PC-3 (cell line): ENCODE results near the gene BLCAP. TPM values are rescaled to one million over a fixed set of nuclear protein-coding genes. Genes with fewer than 3 reads are reported as not detected.

Experiments
- ATAC-seq: fragments of 200-7000 bp; cut with Tn5 transposase; 2 replicates; pipeline ENCODE4 v1.9.1; 2020; ENCODE audit warnings: mild to moderate bottlenecking, moderate library complexity
- BruUV-seq: library from RNA; stranded (reverse); fragments of 400-500 nt; replicated peaks from 2 replicates; lab custom pipeline; 2021; lab: Mats Ljungman, UMichigan
- CTCF ChIA-PET: fragments of 300-600 bp; sonication (Branson Sonifier 250); formaldehyde crosslinking; loops from one replicate; lab custom pipeline; 2022; ENCODE audit warnings: antibody characterized with exemption; lab: Charles Lee
- POLR2A ChIA-PET: fragments of 300-600 bp; sonication (Branson Sonifier 250); formaldehyde crosslinking; loops from one replicate; lab custom pipeline; 2022; ENCODE audit warnings: antibody characterized with exemption; ENCODE audit not compliant: unreplicated experiment; lab: Charles Lee
- DNase-seq: peaks from one replicate; pipeline ENCODE4 v3.0.0-alpha.2; 2015
- H2AFZ ChIP-seq: fragments of 300-600 bp; sonication (generic); 2 replicates; pipeline ENCODE4 v1.6.0; 2016; ENCODE audit warnings: antibody characterized with exemption, low read length
- H3F3A ChIP-seq: fragments of 300-600 bp; sonication (generic); one replicate; pipeline ENCODE4 v1.6.0; 2017; ENCODE audit warnings: antibody characterized with exemption, low read length, control low read depth, mild to moderate bottlenecking; ENCODE audit not compliant: unreplicated experiment
- H3K27ac ChIP-seq: fragments of 300-600 bp; sonication (generic); 2 replicates; pipeline ENCODE4 v1.5.1; 2016; ENCODE audit warnings: mild to moderate bottlenecking, low read length
- H3K27me3 ChIP-seq: fragments of 300-600 bp; sonication (generic); 2 replicates; pipeline ENCODE4 v1.6.1; 2016; ENCODE audit warnings: low read length, mixed read lengths
- H3K36me3 ChIP-seq: fragments of 300-600 bp; sonication (generic); 2 replicates; pipeline ENCODE4 v1.6.1; 2016; ENCODE audit warnings: low read depth, mixed run types, low read length, mixed read lengths
- H3K4me1 ChIP-seq: fragments of 300-600 bp; sonication (generic); 2 replicates; pipeline ENCODE4 v1.5.1; 2016; ENCODE audit warnings: low read length; ENCODE audit not compliant: insufficient read depth
- H3K4me2 ChIP-seq: fragments of 300-600 bp; sonication (generic); 2 replicates; pipeline ENCODE4 v1.6.0; 2016; ENCODE audit warnings: low read length
- H3K4me3 ChIP-seq: fragments of 300-600 bp; sonication (generic); 2 replicates; pipeline ENCODE4 v1.5.1; 2016; ENCODE audit warnings: mild to moderate bottlenecking, low read length, mixed read lengths
- H3K79me2 ChIP-seq: fragments of 300-600 bp; sonication (generic); 2 replicates; pipeline ENCODE4 v1.6.1; 2017; ENCODE audit warnings: low read length, mixed read lengths
- H3K9ac ChIP-seq: fragments of 300-600 bp; sonication (generic); 2 replicates; pipeline ENCODE4 v1.6.0; 2016; ENCODE audit warnings: mild to moderate bottlenecking, low read length
- H3K9me2 ChIP-seq: fragments of 300-600 bp; sonication (generic); replicated peaks from 2 replicates; pipeline ENCODE4 v1.6.1; 2016; ENCODE audit warnings: mixed run types, low read length, mixed read lengths
- H3K9me3 ChIP-seq: fragments of 300-600 bp; sonication (generic); 2 replicates; pipeline ENCODE4 v1.6.1; 2016; ENCODE audit warnings: low read length, mixed read lengths
- H4K20me1 ChIP-seq: fragments of 300-600 bp; sonication (generic); 2 replicates; pipeline ENCODE4 v1.6.1; 2016; ENCODE audit warnings: low read length, mixed read lengths
- CTCF ChIP-seq: fragments of 300-600 bp; sonication (generic); conservative IDR thresholded peaks from 2 replicates; pipeline ENCODE4 v1.5.1; 2017; ENCODE audit warnings: antibody characterized with exemption, low read depth, mild to moderate bottlenecking, low read length
- EZH2 ChIP-seq: fragments of 300-600 bp; sonication (generic); IDR thresholded peaks from one replicate; pipeline ENCODE4 v1.6.1; 2017; ENCODE audit warnings: antibody characterized with exemption, mild to moderate bottlenecking, low read length; ENCODE audit not compliant: unreplicated experiment
- EZH2phosphoT487 ChIP-seq: fragments of 300-600 bp; sonication (generic); IDR thresholded peaks from 2 replicates; pipeline ENCODE4 v1.6.1; 2018; ENCODE audit warnings: mild to moderate bottlenecking, antibody characterized with exemption, low read length, borderline replicate concordance
- intact Hi-C: fragments of 100-400 bp; cut with micrococcal nuclease; formaldehyde crosslinking; loops from 2 replicates; pipeline ENCODE4 v1.9.0; 2023
- total RNA-seq: library from RNA; depleted of rRNA; stranded (reverse); fragments of >200 nt; gene quantifications from 2 replicates; pipeline ENCODE4 v1.2.3, GENCODE V29; 2014

The BLCAP gene
- total RNA-seq, 1 experiment from 2014 or later: 100 TPM

- TF ChIP-seq EZH2phosphoT487: no peak
- no peak for TF ChIP-seq CTCF
- no peak for TF ChIP-seq EZH2
- Histone ChIP-seq H3K9me2 (no peaks in the 10 kb centered on the region), H3K9me3 (no peaks in the 10 kb centered on the region), H3K36me3 (peaks cover 3% of the 10 kb centered on the region), H3K4me1 (peaks cover 31% of the 10 kb centered on the region), H4K20me1 (peaks cover 54% of the 10 kb centered on the region), H3K9ac (no peak overlapping the region), H3K27ac (peak overlapping the region; percentile 13; the same call in 1 of the 2 replicates), H2AFZ (no peak overlapping the region), H3K4me3 (peak overlapping the region; percentile 92), H3K4me2 (peak overlapping the region; percentile 88), H3K27me3 (no peaks in the 10 kb centered on the region), H3F3A (no peaks in the 10 kb centered on the region), H3K79me2 (peaks cover 86% of the 10 kb centered on the region)
- intact Hi-C loops: loop anchor here (5.0 kb wide), 1 partner anchor 118 kb away; no protein-coding TSS in a partner anchor
- ChIA-PET CTCF (no interaction called here), POLR2A (interaction anchor here (0.6 kb wide), 1 partner anchor 681 kb away, joined by 3 read pairs; no protein-coding TSS in a partner anchor)
- no TSS peak for BruUV-seq
- peak; percentile 61 for ATAC-seq
- DNase-seq: peak; percentile 74
Observed at GRCh38 chr20:37524859-37525708, 2.6 kb downstream of the BLCAP start.

GRCh38 chr20:37523911-37524700 is 3.6 kb downstream of the BLCAP start:
- TF ChIP-seq EZH2phosphoT487: no peak
- TF ChIP-seq EZH2: no peak
- TF ChIP-seq CTCF: no peak
- Histone ChIP-seq H3K9me2 (no peaks in the 10 kb centered on the region), H4K20me1 (peaks cover 62% of the 10 kb centered on the region), H3K27ac (no peak overlapping the region), H3K4me3 (peak overlapping the region; percentile 92; the same call in 1 of the 2 replicates), H3F3A (no peaks in the 10 kb centered on the region), H3K27me3 (no peaks in the 10 kb centered on the region), H3K4me2 (peak overlapping the region; percentile 88), H3K79me2 (peaks cover 96% of the 10 kb centered on the region), H3K36me3 (peaks cover 3% of the 10 kb centered on the region), H3K9me3 (no peaks in the 10 kb centered on the region), H2AFZ (no peak overlapping the region), H3K4me1 (peaks cover 31% of the 10 kb centered on the region), H3K9ac (no peak overlapping the region)
- intact Hi-C loops: no loop called here
- ChIA-PET CTCF (no interaction called here), POLR2A (no interaction called here)
- no peak for ATAC-seq
- no peak for DNase-seq
- BruUV-seq: no TSS peak
